SK-N-MC (cell line): Measurements from ENCODE around the gene KIF1A.

Source experiments
- DNase-seq: peaks from one replicate; pipeline ENCODE4 v3.0.0-alpha.2; 2011; ENCODE audit warnings: low read depth, low spot score
- H3K27ac ChIP-seq: fragments of 200-600 bp; sonication (generic); 2 replicates; pipeline ENCODE4 v1.5.1; 2016; ENCODE audit warnings: mixed run types
- H3K36me3 ChIP-seq: fragments of 200-600 bp; sonication (generic); 2 replicates; pipeline ENCODE4 v1.6.1; 2017; ENCODE audit warnings: antibody characterized with exemption, low read length, mixed read lengths; ENCODE audit not compliant: insufficient read depth
- H3K4me3 ChIP-seq: fragments of 200-600 bp; sonication (generic); 2 replicates; pipeline ENCODE4 v1.5.1; 2016
- H3K9ac ChIP-seq: fragments of 200-600 bp; sonication (generic); 2 replicates; pipeline ENCODE4 v1.8.0; 2017; ENCODE audit warnings: mixed run types, mixed read lengths; ENCODE audit not compliant: insufficient read length
- H3K9me3 ChIP-seq: fragments of 200-600 bp; sonication (generic); 2 replicates; pipeline ENCODE4 v1.6.1; 2017; ENCODE audit warnings: low read depth, mild to moderate bottlenecking, antibody characterized with exemption, low read length, moderate library complexity, mixed read lengths
- EZH2 ChIP-seq: fragments of 200-600 bp; sonication (generic); IDR thresholded peaks from one replicate; pipeline ENCODE4 v1.6.1; 2017; ENCODE audit warnings: antibody characterized with exemption
- FOXP2 ChIP-seq: optimal IDR thresholded peaks from 2 replicates; pipeline ENCODE3; 2011; ENCODE audit warnings: mild to moderate bottlenecking, moderate library complexity; ENCODE audit not compliant: insufficient read depth; ENCODE audit errors: extremely low read length, control extremely low read depth
- POLR2AphosphoS5 ChIP-seq: IDR thresholded peaks from 2 replicates; pipeline ENCODE4 v1.6.1; 2012; ENCODE audit warnings: mild to moderate bottlenecking, low read depth, low read length, borderline replicate concordance

The KIF1A gene

DNA sequence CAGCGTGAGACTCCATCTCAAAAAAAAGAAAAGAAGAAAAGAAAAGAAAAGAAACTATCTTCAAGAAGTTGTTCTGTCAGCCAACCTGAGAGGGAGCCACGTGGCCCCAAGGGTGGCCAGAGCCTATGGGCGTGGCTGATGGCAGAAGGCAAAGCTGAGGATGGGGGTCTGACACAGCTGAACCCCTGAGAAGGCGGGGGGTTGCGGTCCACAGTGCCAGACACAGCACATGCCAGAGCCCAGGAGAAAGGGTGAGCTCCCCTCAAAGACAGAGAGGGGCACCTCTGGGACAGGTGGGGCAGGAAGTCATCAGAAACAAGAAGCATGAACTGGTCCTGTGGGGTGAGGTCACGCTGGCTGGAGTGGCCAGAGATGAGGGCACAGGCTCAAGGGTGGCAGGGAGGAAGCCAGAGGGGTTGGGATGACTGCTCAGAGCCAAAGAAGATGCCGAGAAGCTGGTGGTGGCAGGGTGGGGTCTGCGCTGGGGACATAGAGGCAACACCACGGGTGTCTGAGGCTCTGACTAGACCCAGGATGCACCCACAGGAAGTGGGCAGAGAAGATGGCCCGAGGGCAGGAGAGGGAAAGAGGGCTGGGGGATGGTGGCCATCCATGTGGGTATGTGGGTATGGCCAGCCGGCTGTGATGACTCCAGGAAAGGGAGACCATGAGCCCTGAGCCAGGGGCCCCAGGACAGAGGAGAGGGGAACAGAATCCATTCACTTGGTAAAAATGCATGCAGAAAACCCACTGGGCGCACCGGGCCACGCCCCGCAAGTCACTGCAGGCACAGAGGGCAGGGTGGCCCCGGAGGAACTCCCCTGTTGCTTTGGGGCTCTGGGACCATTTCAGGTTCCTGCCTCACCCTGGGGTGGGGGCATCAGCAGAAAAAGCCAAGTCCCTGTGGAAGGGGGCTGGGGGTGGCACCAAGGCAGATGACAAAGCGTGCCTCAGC is 8.4 kb downstream of the KIF1A start:
- H3K4me3 ChIP-seq: no peak overlapping the region
- no peak for TF ChIP-seq FOXP2
- no peak for TF ChIP-seq EZH2
- TF ChIP-seq POLR2AphosphoS5: no peak
- DNase-seq: no peak
- H3K9me3 ChIP-seq: no peaks in the 10 kb centered on the region
- no peaks in the 10 kb centered on the region for H3K36me3 ChIP-seq
- no peak overlapping the region for H3K27ac ChIP-seq
- H3K9ac ChIP-seq: no peak overlapping the region

DNA sequence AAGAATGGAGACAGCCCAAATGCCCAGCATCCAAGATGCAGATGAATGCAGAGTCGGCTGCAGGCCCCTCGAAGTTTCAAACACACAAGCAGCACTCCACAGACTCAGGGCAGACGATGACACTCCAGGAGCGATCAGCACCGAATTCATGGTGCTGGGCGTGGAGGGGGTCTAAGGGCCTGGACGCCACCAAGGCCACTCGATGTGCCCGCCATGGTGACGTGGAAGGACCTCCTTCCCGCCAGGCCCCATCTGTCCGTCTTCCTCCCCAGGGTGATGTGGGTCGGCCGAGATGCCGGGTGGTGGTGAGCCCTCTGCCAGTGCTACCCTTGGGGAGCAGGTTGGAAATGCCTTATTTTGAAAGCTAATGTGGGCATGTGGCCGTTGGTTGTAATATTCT is 9.4 kb downstream of the KIF1A start:
- Histone ChIP-seq H3K4me3 (no peak overlapping the region), H3K36me3 (no peaks in the 10 kb centered on the region; the same call in 1 of the 2 replicates), H3K9me3 (no peaks in the 10 kb centered on the region), H3K9ac (no peak overlapping the region), H3K27ac (no peak overlapping the region)
- no peak for DNase-seq
- TF ChIP-seq FOXP2: no peak
- TF ChIP-seq POLR2AphosphoS5: no peak
- no peak for TF ChIP-seq EZH2

DNA sequence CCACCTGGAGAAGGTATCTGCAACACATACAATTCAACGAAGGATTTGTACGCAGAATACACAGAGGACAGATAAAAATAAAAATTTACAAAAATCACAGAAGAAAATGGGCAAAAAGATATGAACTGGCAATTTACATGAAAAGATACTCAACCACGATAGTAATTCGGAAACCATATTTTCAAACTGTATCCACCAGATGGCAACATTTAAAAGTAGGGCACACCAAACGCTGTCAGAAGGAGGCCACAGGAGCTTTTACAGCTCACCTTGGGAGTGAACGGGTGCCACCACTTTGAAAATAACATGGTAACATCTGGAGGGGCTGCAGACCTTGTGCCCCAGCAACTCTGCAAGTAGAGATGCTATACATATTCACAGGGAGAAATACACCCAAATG is 9.8 kb downstream of the KIF1A start:
- no peak for TF ChIP-seq FOXP2
- Histone ChIP-seq H3K36me3 (no peaks in the 10 kb centered on the region; the same call in 1 of the 2 replicates), H3K4me3 (no peak overlapping the region), H3K9ac (no peak overlapping the region), H3K27ac (no peak overlapping the region), H3K9me3 (no peaks in the 10 kb centered on the region)
- no peak for DNase-seq

DNA sequence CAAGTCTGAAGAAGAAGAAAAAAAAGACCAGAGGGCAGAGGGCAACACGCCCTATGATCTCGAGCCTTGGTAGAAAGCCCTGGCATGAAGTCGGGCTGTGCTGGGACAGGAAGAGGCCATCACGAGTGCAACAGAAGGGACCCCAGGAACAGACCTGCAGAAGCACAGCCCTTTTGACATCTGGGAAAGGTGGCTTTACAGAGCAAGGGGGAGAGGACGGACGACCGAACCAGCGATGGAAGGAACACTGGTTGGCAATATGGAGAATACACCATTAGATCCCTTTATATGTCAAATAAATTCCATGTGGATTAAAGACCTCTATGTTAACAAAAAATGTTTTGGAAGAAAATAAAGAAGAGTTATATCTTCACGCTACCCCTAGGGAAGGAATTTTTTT is 10.7 kb downstream of the KIF1A start:
- no peak for DNase-seq
- H3K27ac ChIP-seq: no peak overlapping the region
- no peak overlapping the region for H3K9ac ChIP-seq
- H3K9me3 ChIP-seq: no peaks in the 10 kb centered on the region
- TF ChIP-seq FOXP2 (no peak), POLR2AphosphoS5 (no peak), EZH2 (no peak)
- no peaks in the 10 kb centered on the region; the same call in 1 of the 2 replicates for H3K36me3 ChIP-seq
- no peak overlapping the region for H3K4me3 ChIP-seq

DNA sequence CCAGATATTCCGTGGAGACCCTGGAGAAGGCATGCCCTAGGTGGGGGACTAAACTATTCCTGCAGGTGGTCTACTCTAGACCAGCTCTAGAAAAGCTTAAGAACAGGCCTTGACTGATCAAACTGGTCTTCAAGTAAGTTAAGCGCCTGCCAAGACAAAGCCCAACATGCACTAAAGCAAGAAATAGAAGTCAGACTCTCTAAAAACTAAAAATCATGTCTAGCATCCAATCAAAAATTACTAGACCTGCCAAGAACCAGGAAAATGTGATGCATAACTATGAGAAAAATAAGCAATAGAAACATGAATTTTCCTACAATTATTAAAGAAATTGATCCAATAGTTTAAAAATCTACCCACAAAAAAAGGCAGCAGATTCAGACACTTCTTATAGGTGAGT is 13.6 kb downstream of the KIF1A start:
- Histone ChIP-seq H3K9ac (no peak overlapping the region), H3K36me3 (no peaks in the 10 kb centered on the region; the same call in 1 of the 2 replicates), H3K4me3 (no peak overlapping the region), H3K27ac (no peak overlapping the region), H3K9me3 (peaks cover 1% of the 10 kb centered on the region; the same call in 1 of the 2 replicates)
- TF ChIP-seq EZH2 (no peak), FOXP2 (no peak), POLR2AphosphoS5 (no peak)
- no peak for DNase-seq

DNA sequence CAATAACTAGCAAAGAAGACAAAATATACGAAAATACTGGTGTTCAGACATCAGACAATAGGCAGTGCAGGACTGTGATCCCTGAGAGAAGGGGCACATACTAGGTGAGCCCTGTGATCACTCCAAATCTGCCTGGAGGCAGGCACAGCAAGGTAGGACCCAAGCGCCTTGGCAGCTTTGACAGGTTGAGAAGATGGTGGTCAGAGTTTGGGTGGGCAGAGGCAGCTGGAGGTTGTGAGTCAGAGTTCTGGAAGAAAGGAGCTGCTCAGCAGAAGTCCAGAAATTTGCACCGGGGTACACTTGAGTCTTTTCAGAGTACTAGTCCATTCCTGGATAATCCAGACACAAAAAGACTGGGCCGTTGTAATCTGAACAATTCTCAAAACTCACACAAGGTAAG is 14.0 kb downstream of the KIF1A start:
- H3K4me3 ChIP-seq: no peak overlapping the region
- no peaks in the 10 kb centered on the region; the same call in 1 of the 2 replicates for H3K36me3 ChIP-seq
- H3K9me3 ChIP-seq: peaks cover 4% of the 10 kb centered on the region; the same call in 1 of the 2 replicates
- DNase-seq: no peak
- no peak for TF ChIP-seq FOXP2
- TF ChIP-seq POLR2AphosphoS5: no peak
- TF ChIP-seq EZH2: no peak
- H3K9ac ChIP-seq: no peak overlapping the region
- no peak overlapping the region for H3K27ac ChIP-seq

DNA sequence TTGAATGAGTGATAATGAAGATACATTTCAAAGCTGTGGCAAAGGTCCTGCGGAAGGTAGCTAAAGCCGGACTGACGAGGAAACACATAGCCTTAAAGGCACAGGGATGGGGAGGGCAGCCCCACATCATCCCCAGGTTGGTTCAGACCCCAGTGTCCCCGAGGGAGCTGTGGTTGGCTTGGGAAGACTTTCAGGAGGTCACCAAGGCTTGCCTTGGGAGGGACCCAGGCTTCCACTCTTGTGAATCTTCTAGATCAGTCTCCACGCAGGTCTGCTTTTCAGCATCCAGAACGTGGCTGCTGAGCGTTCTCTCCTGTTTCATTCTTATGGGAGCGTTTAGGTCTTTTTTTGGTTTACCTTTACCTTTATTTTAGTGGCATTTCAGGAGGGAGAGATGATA is 16.8 kb downstream of the KIF1A start:
- Histone ChIP-seq H3K27ac (no peak overlapping the region), H3K36me3 (no peaks in the 10 kb centered on the region; the same call in 1 of the 2 replicates), H3K4me3 (no peak overlapping the region), H3K9me3 (peaks cover 4% of the 10 kb centered on the region; the same call in 1 of the 2 replicates), H3K9ac (no peak overlapping the region)
- TF ChIP-seq POLR2AphosphoS5: no peak
- no peak for DNase-seq

DNA sequence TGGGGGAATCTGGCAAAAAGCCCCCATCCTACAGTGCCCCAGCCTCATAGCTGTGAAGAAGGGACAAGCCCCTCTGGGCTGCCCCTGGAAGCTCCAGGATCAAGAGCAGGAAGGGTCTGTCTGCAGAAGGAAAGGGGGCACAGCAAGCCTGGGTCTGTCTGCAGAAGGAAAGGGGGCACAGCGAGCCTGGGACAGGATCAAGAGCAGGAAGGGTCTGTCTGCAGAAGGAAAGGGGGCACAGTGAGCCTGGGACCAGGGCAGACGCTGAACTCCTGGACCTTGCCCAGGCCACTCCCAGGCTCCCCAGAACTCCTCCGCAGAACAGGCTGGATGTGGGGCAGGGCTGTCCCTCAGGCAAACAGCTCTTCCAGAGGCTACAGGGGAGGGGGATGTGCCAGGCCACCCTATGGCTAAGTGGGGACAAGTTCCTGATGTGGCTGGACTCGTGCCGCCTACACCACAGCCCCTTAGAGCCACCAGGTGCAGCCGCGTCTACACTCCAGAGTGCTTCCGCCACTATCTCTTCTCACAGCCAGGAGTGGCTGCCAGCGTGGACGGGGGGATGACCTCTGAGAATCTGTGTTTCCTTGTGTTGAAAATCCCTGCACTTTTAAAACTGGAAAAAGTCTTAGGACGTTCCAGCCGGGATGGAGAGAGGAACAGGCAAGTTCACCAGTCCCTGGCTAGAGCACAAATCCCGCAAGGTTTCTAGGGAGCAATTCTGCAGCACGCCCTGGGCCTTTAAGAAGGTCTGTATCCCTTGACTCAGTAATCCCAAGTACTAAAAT is 20.8 kb downstream of the KIF1A start:
- Histone ChIP-seq H3K9me3 (peaks cover 4% of the 10 kb centered on the region; the same call in 1 of the 2 replicates), H3K27ac (no peak overlapping the region), H3K9ac (no peak overlapping the region), H3K4me3 (no peak overlapping the region), H3K36me3 (no peaks in the 10 kb centered on the region)
- no peak for DNase-seq
- TF ChIP-seq POLR2AphosphoS5 (no peak), EZH2 (no peak), FOXP2 (no peak)
